Central memory CD4-positive, alpha-beta T cell (primary cell): ENCODE data around the gene SYNDIG1L.
"Not testable (repeated sequence)": the region's sequence is repeated elsewhere in the genome, so short reads cannot be mapped to it uniquely, and the experiment has no call there.

Experiments used
- DNase-seq: peaks from one replicate; pipeline ENCODE4 v3.0.0; 2022

The SYNDIG1L gene

GRCh38 chr14:74402401-74403251 is 23.4 kb downstream of the SYNDIG1L start:
- DNase-seq, result no peak

- DNase-seq, result peak; percentile 50
These were observed 24.3 kb downstream of the SYNDIG1L start for GRCh38 chr14:74401504-74402241.

DNA sequence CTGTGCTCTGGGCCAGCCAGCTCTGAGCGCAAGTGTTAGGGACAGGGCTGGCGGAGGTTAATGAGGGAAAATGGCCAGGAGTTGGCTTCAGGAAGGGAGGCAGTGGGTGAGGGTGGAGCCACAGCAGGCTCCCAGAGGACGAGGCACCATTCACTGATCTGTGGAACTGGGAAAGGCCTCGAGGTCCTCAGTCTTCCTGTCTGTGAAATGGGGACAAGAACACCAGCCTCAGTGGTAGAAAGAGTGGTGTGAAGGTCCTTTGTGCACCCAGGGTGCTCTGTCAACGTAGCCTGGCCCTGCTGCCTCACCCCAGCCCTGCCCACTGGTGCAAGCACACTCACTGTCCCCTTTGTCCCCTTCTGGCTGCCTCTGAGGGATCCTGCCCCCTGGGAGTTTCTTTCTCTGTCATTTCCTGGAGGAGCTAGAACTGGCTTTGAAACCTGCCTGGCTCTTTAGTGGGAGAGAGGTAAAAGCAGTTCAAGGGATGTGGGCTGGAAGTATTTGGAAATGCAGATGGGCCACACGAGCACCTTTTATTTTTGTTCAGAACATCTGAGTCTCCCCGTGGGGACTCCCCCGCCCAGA is 25.0 kb downstream of the SYNDIG1L start:
- DNase-seq, result no peak

- DNase-seq, result no peak
These were observed 25.9 kb downstream of the SYNDIG1L start for GRCh38 chr14:74400031-74400685.

DNA sequence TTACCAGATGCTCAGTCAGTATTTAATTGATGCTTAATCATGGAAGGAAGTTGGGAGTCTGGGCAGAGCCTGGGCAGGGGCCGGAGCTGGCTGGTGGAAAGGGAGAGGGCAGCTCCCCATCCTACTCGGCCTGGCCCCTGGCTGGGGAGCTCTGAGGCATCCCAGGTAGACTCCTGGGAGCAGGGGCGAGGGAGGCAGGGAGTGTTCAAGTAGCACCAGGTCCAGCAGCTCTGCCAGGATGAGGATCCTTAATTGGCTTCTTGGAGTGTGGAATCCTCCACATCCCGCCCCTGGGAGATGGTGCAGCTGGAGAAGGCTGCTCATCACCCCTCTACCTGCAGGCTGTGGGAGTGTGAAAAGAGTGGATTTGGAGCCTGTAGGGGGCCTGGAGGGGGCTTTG is 30.9 kb downstream of the SYNDIG1L start:
- no peak for DNase-seq

DNA sequence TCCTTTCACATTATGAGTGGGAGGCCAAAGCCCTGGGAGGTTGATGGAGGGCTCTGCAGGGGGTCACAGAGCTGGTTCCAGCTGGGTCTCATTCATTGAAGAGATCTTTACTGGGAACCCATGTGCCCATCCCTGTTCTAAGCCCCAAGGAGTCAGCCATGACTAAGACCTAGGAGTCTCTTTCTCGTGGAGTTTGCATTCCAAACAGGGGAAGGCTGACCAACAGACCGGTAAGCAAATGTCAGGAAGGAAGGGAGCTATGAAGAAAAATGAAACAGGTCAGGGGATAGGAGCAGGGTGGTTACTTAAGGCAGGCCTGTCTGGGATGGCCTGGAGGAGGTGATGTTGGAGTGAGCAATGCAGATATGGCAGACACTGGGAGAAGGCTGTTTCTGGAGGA is 31.5 kb downstream of the SYNDIG1L start:
- no peak for DNase-seq

DNA sequence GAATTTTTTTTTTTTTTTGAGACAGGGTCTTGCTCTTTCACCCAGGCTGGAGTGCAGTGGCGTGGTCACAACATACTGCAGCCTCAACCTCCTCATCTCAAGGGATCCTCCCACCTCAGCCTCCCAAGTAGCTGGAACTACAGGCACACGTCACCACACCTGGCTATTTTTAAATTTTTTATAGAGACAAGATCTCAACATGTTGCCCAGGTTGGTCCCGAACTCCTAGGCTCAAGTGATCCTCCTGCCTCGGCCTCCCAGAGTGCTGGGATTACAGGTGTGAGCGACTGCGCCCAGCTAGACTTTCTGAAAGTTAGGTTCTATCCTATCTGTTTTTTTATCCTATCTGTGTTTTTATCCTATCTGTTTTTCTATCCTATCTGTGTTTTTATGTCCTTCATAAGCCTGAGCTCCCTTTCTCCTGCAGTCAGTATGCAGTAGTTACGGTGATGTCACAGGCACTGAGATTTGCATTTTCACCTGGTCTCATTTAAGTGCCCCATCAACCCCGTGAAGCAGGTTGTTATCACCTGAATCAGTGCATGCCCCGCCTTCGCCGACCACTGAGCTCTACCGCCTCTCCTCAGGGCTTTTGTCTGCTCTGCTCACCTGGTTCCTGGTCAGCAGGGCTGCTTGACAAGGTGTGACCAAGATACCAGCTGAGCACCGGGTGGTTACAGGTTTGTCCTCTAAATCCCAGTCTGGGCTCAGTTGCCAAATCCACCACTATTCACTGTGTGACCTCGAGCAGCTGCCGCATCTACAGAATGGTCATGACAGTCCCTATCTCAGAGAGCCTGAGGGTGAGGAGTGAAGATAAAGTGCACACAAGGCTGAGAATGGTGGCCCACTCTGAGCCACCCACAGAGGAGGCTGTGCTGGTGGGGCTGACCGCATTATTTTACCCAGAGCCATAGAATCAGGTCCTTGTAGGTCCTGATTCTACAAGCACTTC is 33.1 kb downstream of the SYNDIG1L start:
- DNase-seq, result no peak

DNA sequence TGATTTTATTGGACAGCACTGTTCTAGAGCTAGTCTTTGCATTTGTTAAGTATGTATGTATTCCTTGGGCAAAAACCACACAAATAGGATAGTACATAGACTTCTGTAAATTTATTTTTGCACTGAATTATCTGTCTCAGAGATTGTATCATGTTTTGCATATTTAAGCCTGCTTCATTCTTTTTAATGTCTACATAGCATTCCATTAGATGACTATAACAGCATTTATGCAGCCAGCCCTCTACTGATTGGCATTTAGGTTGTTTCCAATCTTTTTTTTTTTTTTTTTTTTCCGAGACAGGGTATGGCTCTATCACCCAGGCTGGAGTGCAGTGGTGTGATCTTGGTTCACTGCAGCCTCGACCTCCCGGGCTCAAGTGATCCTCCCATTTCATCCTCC is 34.5 kb downstream of the SYNDIG1L start:
- no peak for DNase-seq

GRCh38 chr14:74390505-74390904 is 35.5 kb downstream of the SYNDIG1L start:
- DNase-seq, result not testable (repeated sequence)

- no peak for DNase-seq
These were observed 36.0 kb downstream of the SYNDIG1L start for GRCh38 chr14:74389980-74390379.

DNA sequence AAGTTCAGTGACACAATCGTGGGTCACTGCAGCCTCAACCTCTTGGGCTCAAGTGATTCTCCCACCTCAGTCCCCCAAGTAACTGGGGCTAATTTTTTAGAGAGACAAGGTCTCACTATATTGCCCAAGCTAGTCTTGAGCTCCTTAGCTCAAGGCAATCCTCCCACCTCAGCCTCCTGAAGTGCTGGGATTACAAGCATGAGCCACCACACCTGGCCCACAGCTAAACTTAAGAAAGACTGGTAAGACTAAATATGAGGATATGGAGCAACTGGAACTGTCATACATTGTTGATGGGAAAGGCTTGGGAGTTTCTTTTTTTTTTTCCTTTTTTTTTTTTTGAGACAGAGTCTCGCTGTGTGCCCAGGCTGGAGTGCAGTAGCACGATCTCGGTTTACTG is 43.8 kb downstream of the SYNDIG1L start:
- DNase-seq, result no peak

DNA sequence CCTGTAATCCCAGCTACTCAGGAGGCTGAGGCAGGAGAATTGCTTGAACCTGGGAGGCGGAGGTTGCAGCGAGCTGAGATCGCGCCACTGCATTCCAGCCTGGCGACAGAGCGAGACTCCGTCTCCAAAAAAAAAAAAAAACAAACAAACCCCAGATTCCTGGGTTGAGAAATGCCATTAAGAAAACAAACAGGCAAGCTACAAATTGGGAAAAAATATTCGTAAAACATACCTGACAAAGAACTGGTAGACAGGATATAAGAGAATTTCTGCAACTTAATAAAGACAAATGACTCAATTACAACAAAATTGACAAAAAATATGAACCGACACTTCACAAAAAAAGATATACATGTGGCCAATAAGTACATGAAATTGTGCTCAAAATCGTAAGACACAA is 44.4 kb downstream of the SYNDIG1L start:
- DNase-seq, result not testable (repeated sequence)

- DNase-seq, result no peak
These were observed 45.2 kb downstream of the SYNDIG1L start for GRCh38 chr14:74380845-74381244.

DNA sequence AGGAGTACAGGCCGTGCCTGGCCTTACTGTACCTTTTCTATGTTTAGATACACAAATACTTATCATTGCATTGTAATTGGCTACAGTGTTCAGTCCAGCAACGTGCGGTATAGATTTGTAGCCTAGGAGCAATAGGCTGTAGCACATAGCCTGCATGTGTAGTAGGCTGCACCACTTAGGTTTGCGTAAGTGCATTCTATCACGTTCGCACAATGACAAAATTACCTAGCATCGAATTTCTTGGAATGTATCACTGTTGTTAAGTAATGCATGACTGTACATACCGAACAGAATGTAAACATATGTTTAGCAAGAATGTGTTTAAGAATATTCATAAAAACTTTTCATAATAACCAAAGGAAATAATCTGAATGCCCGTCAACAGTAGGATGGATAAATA is 45.8 kb downstream of the SYNDIG1L start:
- DNase-seq, result no peak

DNA sequence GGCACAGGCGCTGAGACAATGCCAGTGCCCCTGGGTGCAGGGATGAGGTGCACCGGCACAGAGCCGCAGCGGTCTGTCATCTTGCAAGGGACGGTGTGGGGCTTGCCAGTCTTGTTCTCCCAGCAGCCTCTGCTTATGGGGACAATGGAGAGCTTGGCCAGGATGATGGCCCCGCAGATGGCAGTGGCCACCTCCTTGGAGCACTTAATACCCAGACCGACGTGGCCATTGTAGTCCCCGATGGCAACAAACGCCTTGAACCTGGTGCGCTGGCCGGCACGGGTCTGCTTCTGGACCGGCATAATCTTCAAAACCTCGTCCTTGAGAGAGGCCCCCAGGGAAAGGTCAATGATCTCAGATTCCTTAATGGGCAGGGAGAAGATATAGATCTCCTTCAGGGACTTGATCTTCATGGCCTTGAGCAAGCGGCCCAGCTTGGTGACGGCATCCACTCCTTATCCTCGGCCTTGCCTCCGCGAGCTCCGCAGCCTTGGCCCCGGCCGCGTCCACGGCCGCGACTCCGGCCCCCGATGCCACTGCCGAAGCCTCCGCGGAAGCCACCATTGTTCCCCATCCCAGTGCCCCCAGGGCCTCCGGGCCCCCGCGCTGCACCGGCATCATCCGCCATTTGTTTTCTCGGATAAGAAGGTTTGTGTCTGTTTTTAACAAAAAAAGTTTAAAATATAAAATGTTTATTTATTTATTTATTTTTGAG is 47.9 kb downstream of the SYNDIG1L start:
- DNase-seq, result no peak

DNA sequence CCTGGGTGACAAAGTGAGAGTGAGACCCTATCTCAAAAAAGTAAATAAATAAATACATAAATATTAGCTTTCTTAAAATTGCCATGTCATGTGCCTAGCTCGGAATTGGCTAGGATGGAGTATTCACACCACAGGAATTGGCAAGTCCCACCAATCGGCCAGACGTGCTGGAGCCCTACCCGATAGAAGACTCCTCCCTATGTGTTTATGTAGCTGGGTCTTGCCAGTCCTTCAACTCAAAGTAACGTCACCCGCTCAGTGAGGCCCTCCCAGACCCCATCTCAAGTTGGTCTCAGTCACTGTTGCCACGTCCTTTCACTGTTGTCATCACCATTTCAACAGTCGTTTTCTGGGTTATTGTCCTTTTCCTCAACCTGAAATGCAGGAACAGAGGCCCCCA is 57.6 kb downstream of the SYNDIG1L start:
- no peak for DNase-seq

DNA sequence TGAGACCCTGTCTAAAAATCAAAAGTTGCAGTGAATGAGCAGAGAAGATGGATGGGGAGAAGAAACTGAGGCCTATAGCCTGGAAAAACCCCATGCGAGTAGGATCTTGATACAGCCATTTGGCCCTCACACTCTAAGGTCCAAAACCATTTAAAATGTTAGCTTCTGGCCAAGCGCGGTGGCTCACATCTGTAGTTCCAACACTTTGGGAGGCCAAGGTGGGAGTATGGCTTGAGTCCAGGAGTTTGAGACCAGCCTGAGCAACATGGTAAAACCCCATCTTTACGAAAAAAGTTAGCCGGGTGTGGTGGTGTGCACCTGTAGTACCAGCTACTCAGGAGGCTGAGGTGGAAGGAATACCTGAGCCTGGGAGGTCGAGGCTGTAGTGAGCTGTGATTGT is 58.0 kb downstream of the SYNDIG1L start:
- no peak for DNase-seq

DNA sequence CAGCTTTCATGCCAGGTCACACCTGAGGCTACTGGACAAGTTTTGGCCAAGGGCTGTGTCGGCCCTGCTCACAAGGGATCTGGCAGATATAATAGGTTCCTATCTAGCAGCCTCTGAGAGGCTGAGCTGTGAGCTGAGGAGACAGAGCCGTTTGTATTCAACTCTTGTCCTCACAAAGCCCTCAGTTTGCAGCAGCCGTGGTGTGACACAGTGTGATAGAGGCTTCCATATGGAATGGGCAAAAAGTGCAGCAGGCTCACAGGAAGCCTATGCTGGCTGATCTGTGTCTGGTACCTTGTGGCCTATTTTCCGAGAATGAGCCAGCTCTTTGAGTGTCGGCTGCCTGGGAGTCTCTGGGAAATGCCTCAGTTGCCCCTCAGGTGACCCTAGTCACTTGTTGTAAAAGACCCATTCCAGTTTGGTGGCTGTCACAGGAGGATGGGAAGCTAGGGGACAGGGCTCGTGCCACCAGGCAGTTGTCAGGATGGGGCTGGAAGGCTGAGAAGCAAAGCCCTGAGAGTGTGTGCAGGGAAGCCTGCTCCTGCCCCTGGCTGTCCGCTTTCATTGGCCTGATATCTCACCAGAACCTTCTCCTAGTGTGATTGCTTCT is 61.6 kb downstream of the SYNDIG1L start:
- no peak for DNase-seq

GRCh38 chr14:74362361-74362915 is 63.6 kb downstream of the SYNDIG1L start:
- DNase-seq, result peak; percentile 47

DNA sequence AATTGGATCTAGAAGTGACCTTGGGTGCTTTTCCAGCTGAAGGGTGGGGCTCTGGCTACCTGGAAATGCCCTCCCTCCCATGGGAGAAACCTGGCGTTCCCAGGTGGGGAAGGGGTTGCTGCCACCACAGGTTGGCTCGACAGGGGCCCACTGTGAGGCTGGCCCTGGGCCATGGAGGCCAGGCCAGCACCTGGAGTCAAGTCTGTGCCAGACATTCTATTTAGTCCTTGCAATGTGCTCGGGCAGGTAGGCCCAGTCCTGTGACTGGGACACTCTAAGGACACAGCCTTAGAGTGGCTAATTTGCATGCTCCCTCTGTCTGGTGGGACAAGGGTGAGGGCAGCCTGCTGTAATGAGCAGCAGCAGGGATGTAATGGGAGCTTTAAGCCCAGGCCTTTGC is 65.8 kb downstream of the SYNDIG1L start:
- no peak for DNase-seq
